Esophagus muscularis mucosa (tissue), 4 donors: ENCODE results near the gene IFI6. TPM values are rescaled to one million over a fixed set of nuclear protein-coding genes. Genes with fewer than 3 reads are reported as not detected.
"Not testable (repeated sequence)": the region's sequence is repeated elsewhere in the genome, so short reads cannot be mapped to it uniquely, and the experiment has no call there.

Source experiments
- DNase-seq: peaks from one replicate; pipeline ENCODE4 v3.0.0-alpha.2; 2017; ENCODE audit errors: extremely low spot score
- H3K27ac ChIP-seq, 4 donors: fragments of 200-600 bp; sonication (generic); replicated peaks in 1 of 4; 1 replicate in 3 of 4; 2 replicates in 1 of 4; pipeline ENCODE4 v1.5.1; 2016 to 2019; ENCODE audit warnings: mild to moderate bottlenecking in 1 of 4
- H3K27me3 ChIP-seq, 4 donors: fragments of 200-600 bp; sonication (generic); one replicate each; pipeline versions ENCODE4 v1.5.1 to v1.6.0; 2016 to 2019
- H3K36me3 ChIP-seq, 4 donors: fragments of 200-600 bp; sonication (generic); one replicate each; pipeline ENCODE4 v1.5.1; 2016 to 2019
- H3K4me1 ChIP-seq, 4 donors: fragments of 200-600 bp; sonication (generic); one replicate each; pipeline ENCODE4 v1.5.1; 2016 to 2019
- H3K4me3 ChIP-seq, 4 donors: fragments of 200-600 bp; sonication (generic); 1 replicate in 2 of 4; 2 replicates in 2 of 4; pipeline ENCODE4 v1.5.1; 2016 to 2019; ENCODE audit warnings: mild to moderate bottlenecking in 4 of 4, moderate library complexity in 1 of 4
- H3K9me3 ChIP-seq, 4 donors: fragments of 200-600 bp; sonication (generic); 1 replicate in 3 of 4; 2 replicates in 1 of 4; pipeline ENCODE4 v1.5.1; 2016 to 2019
- CTCF ChIP-seq, 3 experiments: fragments of 200-600 bp in 2 of 3; fragments of 450-650 bp in 1 of 3; sonication (generic) in 2 of 3; IDR thresholded peaks; one replicate each; pipeline ENCODE4 v1.5.1; 2017 to 2019; ENCODE audit warnings: antibody characterized with exemption in 3 of 3, mild to moderate bottlenecking in 2 of 3, moderate library complexity in 1 of 3
- EP300 ChIP-seq: sonication (generic); formaldehyde crosslinking; IDR thresholded peaks from one replicate; pipeline ENCODE4 v1.6.1; 2017; ENCODE audit warnings: antibody characterized with exemption
- POLR2A ChIP-seq: fragments of 450-650 bp; IDR thresholded peaks from one replicate; pipeline ENCODE4 v1.6.1; 2017; ENCODE audit warnings: antibody characterized with exemption, moderate library complexity, mild to moderate bottlenecking, low read depth
- POLR2AphosphoS5 ChIP-seq, 2 donors: sonication (generic); formaldehyde crosslinking; IDR thresholded peaks; one replicate each; pipeline ENCODE4 v1.6.1; 2017; ENCODE audit warnings: antibody characterized with exemption in 2 of 2
- WGBS: methylation state at CpG from one replicate; pipeline ENCODE4 v1.1.5; 2018; 5-methylcytosine and 5-hydroxymethylcytosine counted together
- intact Hi-C: fragments of 100-400 bp; cut with DNase I; formaldehyde crosslinking; loops from one replicate; pipeline ENCODE4 v1.15.1; 2023
- total RNA-seq, 4 donors: library from RNA; depleted of rRNA; stranded (reverse); fragments of >200 nt; gene quantifications; one replicate each; pipeline versions ENCODE4 v1.1.0 to v1.2.1, GENCODE V29; 2016

The IFI6 gene
- total RNA-seq, 4 donors from 2014 or later, result 33.2 to 86.3 (median 70.2) TPM

- H3K4me1 ChIP-seq, result peaks cover 50 to 70% (median 62%) of the 10 kb centered on the region in 4 donors
- H3K27me3 ChIP-seq, result peaks cover 0 to 27% (median 8%) of the 10 kb centered on the region in 4 donors
- H3K27ac ChIP-seq, result peak overlapping the region; percentile 60 to 72 (median 68)
- WGBS, result 76% methylated on average over 10 of the region's 14 CpGs
- no peaks in the 10 kb centered on the region for H3K36me3 ChIP-seq
- no peak overlapping the region for H3K4me3 ChIP-seq
- TF ChIP-seq EP300, result no peak
- TF ChIP-seq CTCF (IDR thresholded peaks at IDR 0.05), result no peak
- no peak for TF ChIP-seq POLR2A
- TF ChIP-seq POLR2AphosphoS5 (IDR thresholded peaks at IDR 0.05), result no peak
- intact Hi-C loops, result no loop called here
- no peak for DNase-seq
- H3K9me3 ChIP-seq, result no peaks in the 10 kb centered on the region
Observed at GRCh38 chr1:27632387-27633297, 39.4 kb downstream of the IFI6 start.

- no peaks in the 10 kb centered on the region for H3K9me3 ChIP-seq
- H3K27ac ChIP-seq, result peak overlapping the region; percentile 60 to 72 (median 68)
- WGBS, result 54% methylated on average over 3 of the region's 5 CpGs
- H3K4me1 ChIP-seq, result peaks cover 50 to 73% (median 63%) of the 10 kb centered on the region in 4 donors
- peaks cover 0 to 30% (median 8%) of the 10 kb centered on the region in 4 donors for H3K27me3 ChIP-seq
- intact Hi-C loops, result no loop called here
- no peaks in the 10 kb centered on the region for H3K36me3 ChIP-seq
- H3K4me3 ChIP-seq, result no peak overlapping the region
- DNase-seq, result no peak
- no peak for TF ChIP-seq EP300
- TF ChIP-seq POLR2AphosphoS5 (IDR thresholded peaks at IDR 0.05), result peak; percentile 60 to 73
Observed at GRCh38 chr1:27630859-27631491, 41.0 kb downstream of the IFI6 start.

- TF ChIP-seq CTCF (IDR thresholded peaks at IDR 0.05), result no peak
- no peak for TF ChIP-seq POLR2A
- TF ChIP-seq EP300, result no peak
- no peak for TF ChIP-seq POLR2AphosphoS5 (IDR thresholded peaks at IDR 0.05)
- peaks cover 0 to 15% (median 0%) of the 10 kb centered on the region in 4 donors for H3K27me3 ChIP-seq
- peak overlapping the region; percentile 14 to 34 (median 25) for H3K27ac ChIP-seq
- no peaks in the 10 kb centered on the region for H3K9me3 ChIP-seq
- H3K4me3 ChIP-seq, result no peak overlapping the region
- WGBS, result 71% methylated on average over 3 of the region's 3 CpGs
- peaks cover 38 to 74% (median 53%) of the 10 kb centered on the region in 4 donors for H3K4me1 ChIP-seq
- intact Hi-C loops, result no loop called here
- no peaks in the 10 kb centered on the region for H3K36me3 ChIP-seq
- no peak for DNase-seq
Observed at GRCh38 chr1:27628712-27629111, 43.3 kb downstream of the IFI6 start.

GRCh38 chr1:27627733-27628132, 44.3 kb downstream of the IFI6 start:
- H3K4me3 ChIP-seq, H3K27ac ChIP-seq, intact Hi-C loops, H3K36me3 ChIP-seq, DNase-seq, H3K9me3 ChIP-seq, H3K27me3 ChIP-seq: not testable (repeated sequence)
- 81% methylated on average over 3 of the region's 4 CpGs for WGBS
- peaks cover 28 to 64% (median 43%) of the 10 kb centered on the region in 4 donors for H3K4me1 ChIP-seq

- no peak for TF ChIP-seq CTCF (IDR thresholded peaks at IDR 0.05)
- TF ChIP-seq POLR2A, result no peak
- no peak for TF ChIP-seq EP300
- TF ChIP-seq POLR2AphosphoS5 (IDR thresholded peaks at IDR 0.05), result no peak
- intact Hi-C loops, result no loop called here
- H3K27ac ChIP-seq, result no peak overlapping the region
- peaks cover 23 to 58% (median 37%) of the 10 kb centered on the region in 4 donors for H3K4me1 ChIP-seq
- H3K9me3 ChIP-seq, result no peaks in the 10 kb centered on the region
- H3K4me3 ChIP-seq, result no peak overlapping the region
- no peak for DNase-seq
- peaks cover 0 to 3% (median 0%) of the 10 kb centered on the region in 4 donors for H3K27me3 ChIP-seq
- WGBS, result 88% methylated on average over 5 of the region's 5 CpGs
- no peaks in the 10 kb centered on the region for H3K36me3 ChIP-seq
Observed at GRCh38 chr1:27627061-27627460, 44.9 kb downstream of the IFI6 start.
